GM10266 (cell line): Measurements from ENCODE around the gene NCKAP1.
"Not testable (repeated sequence)": the region's sequence is repeated elsewhere in the genome, so short reads cannot be mapped to it uniquely, and the experiment has no call there.

Experiments used
- DNase-seq: peaks from one replicate; pipeline ENCODE4 v3.0.0; 2012; ENCODE audit errors: extremely low spot score
- TF ChIP-seq, protein P1 (sequence below): IDR thresholded peaks from 2 replicates; pipeline ENCODE4 v1.5.1; 2012; ENCODE audit warnings: mild to moderate bottlenecking, low read depth; ENCODE audit not compliant: control insufficient read depth, insufficient read depth; ENCODE audit errors: missing control alignments

The NCKAP1 gene

DNA sequence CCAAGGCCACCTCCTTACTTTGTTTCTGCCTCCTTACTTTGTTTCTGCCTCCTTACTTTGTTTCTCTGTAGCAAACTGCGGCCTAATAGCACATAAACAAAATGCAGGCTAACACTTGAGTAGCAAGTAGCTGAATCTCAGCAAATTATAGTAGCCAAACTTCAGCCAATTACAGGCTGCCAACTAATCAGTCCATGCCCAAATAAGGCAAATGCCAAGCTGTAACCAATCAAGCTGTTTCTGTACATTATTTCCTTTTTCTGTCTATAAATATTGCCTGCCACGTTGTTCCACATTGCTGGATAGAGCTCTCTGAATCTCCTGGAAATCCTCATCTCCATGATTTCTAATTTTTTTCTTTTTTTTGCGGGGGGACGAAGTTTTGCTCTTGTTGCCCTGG lies 143.1 kb downstream of the NCKAP1 start:
- TF ChIP-seq, protein P1, sequence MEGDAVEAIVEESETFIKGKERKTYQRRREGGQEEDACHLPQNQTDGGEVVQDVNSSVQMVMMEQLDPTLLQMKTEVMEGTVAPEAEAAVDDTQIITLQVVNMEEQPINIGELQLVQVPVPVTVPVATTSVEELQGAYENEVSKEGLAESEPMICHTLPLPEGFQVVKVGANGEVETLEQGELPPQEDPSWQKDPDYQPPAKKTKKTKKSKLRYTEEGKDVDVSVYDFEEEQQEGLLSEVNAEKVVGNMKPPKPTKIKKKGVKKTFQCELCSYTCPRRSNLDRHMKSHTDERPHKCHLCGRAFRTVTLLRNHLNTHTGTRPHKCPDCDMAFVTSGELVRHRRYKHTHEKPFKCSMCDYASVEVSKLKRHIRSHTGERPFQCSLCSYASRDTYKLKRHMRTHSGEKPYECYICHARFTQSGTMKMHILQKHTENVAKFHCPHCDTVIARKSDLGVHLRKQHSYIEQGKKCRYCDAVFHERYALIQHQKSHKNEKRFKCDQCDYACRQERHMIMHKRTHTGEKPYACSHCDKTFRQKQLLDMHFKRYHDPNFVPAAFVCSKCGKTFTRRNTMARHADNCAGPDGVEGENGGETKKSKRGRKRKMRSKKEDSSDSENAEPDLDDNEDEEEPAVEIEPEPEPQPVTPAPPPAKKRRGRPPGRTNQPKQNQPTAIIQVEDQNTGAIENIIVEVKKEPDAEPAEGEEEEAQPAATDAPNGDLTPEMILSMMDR = no peak
- DNase-seq = no peak

GRCh38 chr2:182894174-182894573 lies 144.1 kb downstream of the NCKAP1 start:
- TF ChIP-seq, protein P1 = no peak
- no peak for DNase-seq

DNA sequence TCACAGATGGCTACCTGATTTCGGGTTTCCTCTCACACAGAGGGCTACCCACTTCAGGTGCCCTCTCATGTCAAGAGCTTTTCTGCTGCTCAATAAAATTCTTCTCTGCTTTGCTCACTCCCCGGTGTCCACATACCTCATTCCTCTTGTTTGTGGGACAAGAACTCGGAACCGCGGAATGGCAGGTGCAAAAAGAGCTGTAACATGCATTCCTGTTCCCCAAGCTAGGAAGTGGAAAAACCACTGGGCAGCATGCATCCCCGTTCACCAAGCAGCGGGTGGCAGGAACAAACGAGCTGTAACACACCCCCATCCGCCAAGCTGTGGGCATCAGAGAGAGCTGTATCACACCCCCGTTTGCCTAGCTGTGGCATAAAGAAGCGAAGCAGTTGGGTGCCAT lies 144.6 kb downstream of the NCKAP1 start:
- TF ChIP-seq, protein P1 = no peak
- no peak for DNase-seq

DNA sequence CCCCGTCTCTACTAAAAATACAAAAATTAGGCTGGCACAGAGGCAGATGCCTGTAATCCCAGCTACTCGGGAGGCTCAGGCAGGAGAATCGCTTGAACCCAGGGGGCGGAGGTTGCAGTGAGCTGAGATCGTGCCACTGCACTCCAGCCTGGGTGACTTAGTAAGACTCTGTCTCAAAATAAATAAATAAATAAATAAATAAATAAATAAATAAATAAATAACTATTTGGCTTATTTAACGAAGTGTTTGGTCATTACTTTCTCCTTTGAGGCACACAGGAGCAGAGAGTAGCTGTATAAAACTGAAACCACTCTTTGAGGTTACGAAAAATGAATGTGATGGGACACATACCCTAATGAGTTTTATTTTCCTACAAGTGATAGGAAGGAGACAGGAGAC lies 145.2 kb downstream of the NCKAP1 start:
- DNase-seq = not testable (repeated sequence)

DNA sequence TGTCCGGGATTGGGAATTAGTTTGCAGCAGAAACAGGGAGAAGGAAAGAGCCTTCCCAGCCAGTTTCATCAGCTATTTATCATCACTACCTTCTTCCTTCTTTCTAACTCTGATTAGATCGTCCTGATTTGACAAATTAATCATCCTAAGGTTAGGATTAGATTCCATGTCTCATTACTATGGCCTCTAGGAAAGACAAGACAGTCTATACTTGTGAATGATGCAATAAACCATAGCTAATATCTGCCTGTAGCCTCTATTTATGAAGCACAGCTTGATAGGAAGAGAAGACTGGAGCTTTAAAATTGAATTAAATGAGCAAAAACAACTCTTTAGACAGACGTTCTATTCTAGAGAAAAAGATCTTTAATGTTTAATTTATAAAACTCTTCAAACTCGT lies 146.6 kb downstream of the NCKAP1 start:
- TF ChIP-seq, protein P1 = no peak
- DNase-seq = no peak

DNA sequence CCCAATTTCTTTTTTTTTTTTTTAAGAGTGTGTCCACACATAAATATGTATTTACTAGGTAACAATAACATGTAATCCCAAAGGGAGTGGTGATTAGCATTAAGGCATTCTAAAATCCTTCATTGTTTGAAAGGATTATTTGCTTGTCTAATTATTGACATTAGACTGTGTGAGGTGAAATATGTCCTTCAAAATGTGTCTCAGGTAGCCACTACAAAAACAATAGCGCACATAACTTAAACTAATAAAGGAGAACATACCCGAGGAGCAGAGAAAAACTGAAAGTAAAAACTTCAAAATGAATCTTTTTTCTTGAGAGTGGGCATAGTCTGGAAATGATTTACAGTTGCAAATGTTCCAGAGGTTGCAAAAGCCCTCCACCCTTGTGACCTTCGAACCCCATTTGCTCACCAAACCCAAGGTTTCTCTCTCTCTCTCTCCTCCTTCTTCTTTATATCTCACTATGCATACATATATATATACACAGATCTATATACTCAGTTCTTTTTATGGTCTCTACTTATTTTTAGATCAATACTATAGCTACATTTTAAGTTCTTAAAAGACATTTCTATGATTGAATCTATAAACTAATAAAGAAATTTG lies 147.4 kb downstream of the NCKAP1 start:
- DNase-seq = no peak
- TF ChIP-seq, protein P1 = no peak

GRCh38 chr2:182890305-182890704 lies 148.0 kb downstream of the NCKAP1 start:
- DNase-seq = no peak
- TF ChIP-seq, protein P1 = no peak
